BE2C (cell line): ENCODE measurements around the gene S100A8. TPM values are rescaled to one million over a fixed set of nuclear protein-coding genes. Genes with fewer than 3 reads are reported as not detected.

Experiments
- DNase-seq: peaks from one replicate; pipeline ENCODE4 v3.0.0-alpha.2; 2020
- H3K27me3 ChIP-seq: fragments of 250-450 bp; sonication (Bioruptor Pico); 2 replicates; pipeline ENCODE4 v1.5.1; 2020; ENCODE audit warnings: mild to moderate bottlenecking
- H3K36me3 ChIP-seq: fragments of 250-450 bp; sonication (Bioruptor Pico); 2 replicates; pipeline ENCODE4 v1.5.1; 2020; ENCODE audit warnings: mild to moderate bottlenecking
- H3K4me1 ChIP-seq: fragments of 250-450 bp; sonication (Bioruptor Pico); 2 replicates; pipeline ENCODE4 v1.5.1; 2020
- H3K4me3 ChIP-seq: 2 replicates; pipeline ENCODE4 v1.5.1; 2011; ENCODE audit warnings: low read depth, low read length
- H3K9me3 ChIP-seq: fragments of 250-450 bp; sonication (Bioruptor Pico); 2 replicates; pipeline ENCODE4 v1.5.1; 2020
- polyA plus RNA-seq: library from polyadenylated mRNA; unstranded; fragments of >200 nt; gene quantifications from one replicate; pipeline ENCODE4 v1.2.1, GENCODE V29; 2012; ENCODE audit warnings: low read depth, missing spikeins; ENCODE audit not compliant: insufficient read length, insufficient read depth
- TF ChIP-seq, protein P1 (sequence below): IDR thresholded peaks from 2 replicates; pipeline ENCODE4 v1.5.1; 2012; ENCODE audit warnings: mild to moderate bottlenecking, low read depth, low read length

The S100A8 gene
- polyA plus RNA-seq, result not detected

DNA sequence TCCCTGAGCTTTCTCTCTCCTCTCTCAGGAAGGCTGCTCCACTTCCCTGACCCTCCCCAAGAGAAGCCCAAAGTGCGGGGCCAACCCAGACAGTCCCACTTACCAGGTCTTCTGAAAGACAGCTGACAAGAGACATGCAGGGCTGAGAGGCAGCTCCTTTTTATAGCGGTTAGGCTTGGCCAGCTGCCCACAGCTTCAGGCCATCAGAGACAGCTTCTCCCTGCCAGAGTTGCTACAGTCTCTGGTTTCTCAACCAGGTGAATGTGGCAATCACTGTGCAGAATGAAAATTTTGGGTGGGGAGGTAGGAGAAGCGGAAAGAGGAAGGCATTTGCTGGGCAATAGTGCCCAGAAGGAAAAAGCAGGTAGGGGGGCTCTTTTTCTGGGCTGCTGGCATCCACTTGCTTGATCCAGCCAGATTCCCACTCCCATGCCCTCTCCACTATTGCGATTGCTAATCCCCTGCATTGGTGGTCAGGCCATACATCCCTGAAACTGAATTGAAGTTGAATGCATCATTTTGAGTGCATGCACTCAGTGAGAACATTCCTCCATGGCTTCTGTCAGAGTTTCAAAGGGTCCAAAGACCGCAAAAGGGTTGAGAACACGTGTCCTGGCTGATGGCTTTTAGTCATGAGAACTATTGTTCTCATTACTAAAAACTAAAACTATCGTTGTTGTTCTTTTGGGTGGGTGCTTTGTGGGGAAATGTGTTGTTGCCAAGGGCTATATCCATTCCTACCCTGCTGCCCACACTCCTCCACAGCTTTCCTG, at the start of gene S100A8:
S100A8 (minus strand) TSS at position 136 of the 773 bp plus-strand sequence. CDS start 538 bp downstream, outside the sequence.
- no peak for DNase-seq
- Histone ChIP-seq H3K4me1 (no peaks in the 10 kb centered on the region), H3K9me3 (no peaks in the 10 kb centered on the region), H3K36me3 (no peaks in the 10 kb centered on the region), H3K4me3 (no peak within 1 kb of the TSS), H3K27me3 (peaks cover 5% of the 10 kb centered on the region)
- TF ChIP-seq, protein P1, sequence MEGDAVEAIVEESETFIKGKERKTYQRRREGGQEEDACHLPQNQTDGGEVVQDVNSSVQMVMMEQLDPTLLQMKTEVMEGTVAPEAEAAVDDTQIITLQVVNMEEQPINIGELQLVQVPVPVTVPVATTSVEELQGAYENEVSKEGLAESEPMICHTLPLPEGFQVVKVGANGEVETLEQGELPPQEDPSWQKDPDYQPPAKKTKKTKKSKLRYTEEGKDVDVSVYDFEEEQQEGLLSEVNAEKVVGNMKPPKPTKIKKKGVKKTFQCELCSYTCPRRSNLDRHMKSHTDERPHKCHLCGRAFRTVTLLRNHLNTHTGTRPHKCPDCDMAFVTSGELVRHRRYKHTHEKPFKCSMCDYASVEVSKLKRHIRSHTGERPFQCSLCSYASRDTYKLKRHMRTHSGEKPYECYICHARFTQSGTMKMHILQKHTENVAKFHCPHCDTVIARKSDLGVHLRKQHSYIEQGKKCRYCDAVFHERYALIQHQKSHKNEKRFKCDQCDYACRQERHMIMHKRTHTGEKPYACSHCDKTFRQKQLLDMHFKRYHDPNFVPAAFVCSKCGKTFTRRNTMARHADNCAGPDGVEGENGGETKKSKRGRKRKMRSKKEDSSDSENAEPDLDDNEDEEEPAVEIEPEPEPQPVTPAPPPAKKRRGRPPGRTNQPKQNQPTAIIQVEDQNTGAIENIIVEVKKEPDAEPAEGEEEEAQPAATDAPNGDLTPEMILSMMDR, result no peak

DNA sequence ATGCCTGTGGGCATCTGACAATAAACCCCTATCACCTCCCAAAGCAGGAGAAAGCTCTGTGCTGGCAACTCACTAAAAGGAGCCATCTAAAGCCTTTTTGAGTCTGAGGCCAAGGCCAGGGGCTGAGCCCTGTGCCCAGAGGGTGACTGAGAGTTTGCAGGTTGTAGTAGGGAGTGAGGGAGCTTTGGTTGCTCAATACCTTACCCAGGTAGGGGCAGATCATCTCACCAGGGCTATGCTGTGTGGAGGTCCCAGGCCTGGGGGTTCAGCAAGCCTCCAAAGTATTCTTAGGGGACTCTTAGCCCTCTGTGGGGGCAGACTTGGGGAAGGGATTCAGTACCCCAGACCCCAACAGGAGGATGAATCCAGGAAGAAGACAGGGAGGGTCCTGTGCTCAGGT, 48.4 kb upstream of the S100A8 start:
- DNase-seq, result no peak
- H3K4me1 ChIP-seq, result no peaks in the 10 kb centered on the region
- H3K36me3 ChIP-seq, result no peaks in the 10 kb centered on the region
- H3K4me3 ChIP-seq, result no peak overlapping the region
- H3K27me3 ChIP-seq, result peaks cover 18% of the 10 kb centered on the region
- TF ChIP-seq, protein P1, result no peak
- no peaks in the 10 kb centered on the region for H3K9me3 ChIP-seq

DNA sequence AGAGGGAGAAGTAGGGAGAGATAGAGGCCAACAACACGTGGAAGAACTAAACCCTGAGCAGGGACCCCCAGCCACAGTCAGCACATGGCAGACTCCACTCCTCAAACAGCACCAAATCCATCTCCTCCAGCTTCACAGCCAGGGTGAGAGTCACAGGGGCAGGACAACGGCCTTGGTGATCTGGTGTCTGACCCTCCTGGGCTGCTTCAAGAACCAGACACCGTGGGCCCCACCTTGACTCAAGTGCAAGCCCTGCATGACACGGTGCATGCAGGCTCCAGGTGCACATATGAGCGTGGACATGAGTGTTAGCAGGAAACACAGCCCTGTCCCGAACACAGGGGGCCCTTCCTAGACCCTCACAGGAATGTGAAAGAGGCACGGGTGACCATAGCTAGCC, 47.7 kb upstream of the S100A8 start:
- peaks cover 16% of the 10 kb centered on the region for H3K27me3 ChIP-seq
- DNase-seq, result no peak
- no peak overlapping the region for H3K4me3 ChIP-seq
- H3K4me1 ChIP-seq, result no peaks in the 10 kb centered on the region
- no peaks in the 10 kb centered on the region for H3K9me3 ChIP-seq
- TF ChIP-seq, protein P1, result no peak
- no peaks in the 10 kb centered on the region for H3K36me3 ChIP-seq

DNA sequence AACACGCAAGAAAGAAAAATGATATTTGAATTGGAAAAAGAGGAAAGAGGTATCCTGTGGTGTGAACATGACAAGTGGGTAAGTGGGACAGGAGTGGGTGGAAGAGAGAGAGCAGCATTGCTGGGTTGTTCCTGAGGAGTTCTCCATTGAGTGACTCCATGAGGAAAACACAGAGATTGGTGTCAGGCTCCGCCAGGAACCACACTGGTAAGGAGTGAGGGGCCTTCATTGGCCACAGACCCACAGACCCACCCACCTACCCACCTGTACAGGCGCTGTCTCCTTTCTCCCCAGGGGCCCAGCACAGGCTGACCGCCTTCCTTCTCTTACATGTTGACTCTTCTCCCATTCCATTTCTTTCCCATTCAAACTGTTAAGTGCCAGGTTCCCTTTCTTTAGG, 46.4 kb upstream of the S100A8 start:
- no peaks in the 10 kb centered on the region for H3K9me3 ChIP-seq
- no peaks in the 10 kb centered on the region for H3K4me1 ChIP-seq
- no peak for DNase-seq
- H3K4me3 ChIP-seq, result no peak overlapping the region
- no peaks in the 10 kb centered on the region for H3K36me3 ChIP-seq
- peaks cover 16% of the 10 kb centered on the region for H3K27me3 ChIP-seq
- TF ChIP-seq, protein P1, result no peak

DNA sequence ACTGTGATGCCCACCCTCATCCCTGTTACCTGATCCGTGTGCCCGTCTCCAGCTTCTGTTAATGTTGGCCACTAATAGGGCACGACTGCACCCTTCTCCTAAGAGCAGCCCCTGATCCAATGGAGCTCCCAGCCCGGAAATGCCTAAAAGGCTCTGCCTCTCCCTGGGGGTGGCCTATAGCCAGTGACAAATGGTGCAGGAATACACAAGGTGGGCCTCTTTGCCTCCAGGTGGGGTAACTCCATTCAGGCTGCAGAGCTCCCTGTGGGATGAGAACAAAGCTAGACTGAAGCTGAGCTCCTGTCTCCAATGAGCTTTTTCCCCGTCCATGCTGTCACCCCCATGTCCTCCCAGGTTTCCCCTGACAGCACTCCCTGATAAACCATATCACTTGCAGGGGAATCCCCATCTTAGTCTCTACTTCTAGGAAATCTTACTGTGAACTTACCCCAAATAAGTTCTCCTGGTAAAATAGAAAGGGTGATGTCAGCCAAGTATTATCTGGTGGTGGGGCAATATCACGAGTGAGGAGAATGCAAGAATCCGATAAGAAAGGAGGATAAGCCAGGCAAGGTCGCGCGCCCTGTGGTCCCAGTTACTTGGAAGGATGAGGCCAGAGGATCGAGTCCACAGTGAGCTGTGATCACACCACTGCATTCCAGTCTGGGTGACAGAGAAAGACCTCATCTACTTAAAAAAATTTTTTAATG, 44.0 kb upstream of the S100A8 start:
- DNase-seq, result no peak
- TF ChIP-seq, protein P1, result no peak
- Histone ChIP-seq H3K4me3 (no peak overlapping the region), H3K27me3 (peaks cover 16% of the 10 kb centered on the region), H3K36me3 (no peaks in the 10 kb centered on the region), H3K4me1 (no peaks in the 10 kb centered on the region), H3K9me3 (no peaks in the 10 kb centered on the region)
